NAMALWA (cell line): ENCODE data around the gene KIRREL3.

Experiments
- DNase-seq: peaks from one replicate; pipeline ENCODE4 v3.0.0-alpha.2; 2015; ENCODE audit warnings: low spot score

The KIRREL3 gene

DNA sequence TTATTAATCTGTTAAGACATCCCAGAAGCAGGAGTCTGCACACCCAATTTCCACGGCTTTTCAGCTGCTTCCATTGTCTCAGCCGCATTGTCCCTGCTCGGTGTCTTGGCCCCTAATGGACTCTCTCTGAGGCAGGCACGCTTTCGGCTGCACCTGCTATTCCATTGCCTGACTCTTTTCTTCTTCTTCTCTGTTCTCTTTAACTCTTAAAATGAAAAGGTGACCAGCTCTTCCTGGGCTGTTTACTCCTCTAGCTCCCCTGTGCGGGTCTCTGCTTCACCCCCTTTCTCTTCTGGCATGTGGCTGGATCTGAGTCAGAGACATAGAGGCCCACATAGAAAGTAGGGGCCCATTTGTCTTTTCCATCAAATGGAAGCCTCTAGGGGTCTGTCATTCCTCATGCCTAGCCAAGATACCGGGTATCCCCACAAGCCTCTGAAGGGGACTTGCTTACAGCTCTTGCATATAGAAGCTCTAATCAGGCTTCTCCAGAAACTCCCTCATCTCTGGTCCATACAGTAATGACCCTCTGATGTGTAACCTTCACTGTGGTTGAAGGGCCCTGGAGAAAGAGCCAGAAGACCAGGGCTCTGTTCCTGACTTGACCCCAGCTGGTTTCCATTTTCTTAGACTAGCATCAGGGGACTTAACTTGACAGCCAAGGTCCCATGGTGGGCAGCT is 401.2 kb downstream of the KIRREL3 start:
- DNase-seq: no peak

DNA sequence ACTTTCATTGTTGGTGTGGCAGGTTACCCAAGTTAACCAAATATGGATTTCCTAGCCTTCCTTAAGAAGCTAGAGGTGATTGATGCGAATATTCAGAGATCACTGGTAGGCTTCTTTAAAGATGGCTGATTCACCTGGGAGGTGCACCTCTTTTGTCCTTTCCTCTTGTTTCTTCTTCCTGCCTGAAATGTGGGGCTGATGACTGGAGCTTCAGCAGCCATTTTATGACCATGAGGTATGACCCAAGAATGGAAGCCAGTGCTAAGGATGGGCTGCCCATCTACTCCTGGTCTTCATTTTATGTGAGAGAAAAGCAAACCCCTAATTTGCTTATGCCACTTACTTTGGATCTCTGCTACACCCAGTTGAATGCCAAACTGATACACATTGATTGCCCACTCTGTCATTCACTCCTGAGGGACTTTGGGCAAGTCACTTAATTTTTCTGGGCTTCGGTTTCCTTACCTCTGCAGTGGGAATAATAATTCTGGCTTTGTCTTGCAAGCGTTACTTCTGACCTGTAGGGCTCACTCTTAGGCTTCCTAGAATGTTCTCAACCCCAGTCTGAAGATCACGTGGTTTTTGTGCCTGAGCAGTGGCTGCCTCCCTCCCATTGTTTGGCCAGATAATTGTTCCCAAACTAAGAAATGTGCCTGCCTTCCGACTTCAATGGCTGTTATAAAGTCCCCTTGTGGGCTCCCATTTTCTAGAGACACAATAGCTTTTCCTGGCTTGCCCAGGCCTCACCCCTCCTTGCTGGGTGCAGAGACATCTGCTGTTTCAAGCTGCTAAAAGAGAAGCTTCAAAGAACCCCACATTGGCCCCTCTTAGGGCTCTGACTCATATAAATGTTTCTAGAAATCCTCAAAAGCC is 402.0 kb downstream of the KIRREL3 start:
- no peak for DNase-seq

DNA sequence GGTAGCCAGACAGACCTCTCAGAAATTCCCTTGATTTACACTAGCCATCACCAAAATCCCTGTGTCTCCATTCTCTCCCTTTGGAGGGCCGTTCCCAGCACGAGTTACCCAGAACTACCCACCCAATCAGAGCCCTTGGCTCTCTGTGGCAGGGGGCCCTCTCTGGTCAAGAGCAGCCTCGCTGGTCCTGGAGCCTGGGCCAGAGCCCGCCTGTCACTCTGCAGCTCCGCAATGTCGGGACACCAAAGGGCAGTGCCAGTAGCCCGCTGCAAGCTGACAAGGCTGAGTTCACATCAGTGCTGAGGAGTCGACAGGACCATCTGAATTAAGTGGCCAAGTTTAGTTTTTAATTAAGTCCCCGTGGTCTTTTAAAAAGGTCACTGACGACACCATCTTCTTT is 403.5 kb downstream of the KIRREL3 start:
- DNase-seq: no peak

DNA sequence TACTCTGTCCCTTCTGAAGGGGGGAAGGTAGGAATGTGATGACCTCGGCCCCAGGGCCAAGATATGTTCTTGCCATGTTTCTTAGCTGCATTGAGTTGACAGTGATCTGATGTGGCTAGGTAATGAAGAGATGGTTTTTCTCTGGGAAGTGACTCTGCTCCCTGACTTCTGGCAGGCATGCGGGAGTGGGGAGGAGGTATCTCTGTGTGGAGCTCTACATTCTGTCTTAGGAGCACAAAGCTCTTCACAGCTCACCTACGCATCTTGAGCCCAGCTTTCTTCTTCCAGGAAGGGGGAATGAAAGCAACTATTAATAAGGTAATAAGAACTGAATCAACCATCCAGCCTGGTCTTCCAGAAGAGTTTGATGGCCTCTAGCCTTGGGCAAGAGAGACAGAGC is 404.1 kb downstream of the KIRREL3 start:
- no peak for DNase-seq

DNA sequence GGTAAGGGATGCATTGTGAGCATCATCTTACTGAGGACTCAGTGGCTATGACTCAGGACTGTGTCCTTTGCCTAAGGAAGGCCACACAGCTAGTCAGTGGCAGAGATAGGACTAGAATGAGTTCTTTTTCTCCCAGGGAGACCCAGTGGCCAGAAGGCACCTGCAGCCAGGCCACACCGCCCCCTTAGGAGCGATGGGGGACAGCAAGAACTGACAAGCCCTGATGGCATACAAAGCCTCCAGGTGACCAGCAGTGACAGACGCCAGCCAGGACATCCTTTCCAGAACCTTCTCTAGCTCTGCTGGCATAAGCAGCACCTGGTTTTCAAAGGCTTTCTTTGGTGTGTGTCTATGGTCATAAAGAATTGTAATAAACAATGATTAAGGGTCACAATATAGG is 405.0 kb downstream of the KIRREL3 start:
- DNase-seq: no peak

DNA sequence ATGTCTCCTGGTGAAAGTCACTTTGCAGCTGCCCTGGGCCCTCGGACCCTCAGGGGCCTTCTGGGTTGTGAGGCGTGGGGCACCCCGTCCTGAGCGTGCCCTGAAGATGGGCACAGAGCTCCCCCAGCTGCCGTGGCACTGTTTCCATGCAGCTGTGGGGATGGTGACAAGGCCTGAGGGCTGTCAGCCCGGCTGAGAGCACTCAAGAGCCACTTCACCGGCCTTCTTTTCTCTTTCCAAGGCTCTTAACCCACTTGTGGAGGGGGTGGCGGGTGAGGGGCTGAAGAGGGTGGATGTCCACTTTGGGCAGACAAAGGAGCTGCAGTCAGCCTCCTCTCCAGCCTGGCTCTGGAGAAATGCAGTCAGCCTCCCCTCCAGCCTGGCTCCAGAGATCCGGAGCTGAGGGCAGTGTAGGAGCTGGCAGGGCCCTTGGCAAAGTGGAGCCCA is 405.6 kb downstream of the KIRREL3 start:
- DNase-seq: no peak

DNA sequence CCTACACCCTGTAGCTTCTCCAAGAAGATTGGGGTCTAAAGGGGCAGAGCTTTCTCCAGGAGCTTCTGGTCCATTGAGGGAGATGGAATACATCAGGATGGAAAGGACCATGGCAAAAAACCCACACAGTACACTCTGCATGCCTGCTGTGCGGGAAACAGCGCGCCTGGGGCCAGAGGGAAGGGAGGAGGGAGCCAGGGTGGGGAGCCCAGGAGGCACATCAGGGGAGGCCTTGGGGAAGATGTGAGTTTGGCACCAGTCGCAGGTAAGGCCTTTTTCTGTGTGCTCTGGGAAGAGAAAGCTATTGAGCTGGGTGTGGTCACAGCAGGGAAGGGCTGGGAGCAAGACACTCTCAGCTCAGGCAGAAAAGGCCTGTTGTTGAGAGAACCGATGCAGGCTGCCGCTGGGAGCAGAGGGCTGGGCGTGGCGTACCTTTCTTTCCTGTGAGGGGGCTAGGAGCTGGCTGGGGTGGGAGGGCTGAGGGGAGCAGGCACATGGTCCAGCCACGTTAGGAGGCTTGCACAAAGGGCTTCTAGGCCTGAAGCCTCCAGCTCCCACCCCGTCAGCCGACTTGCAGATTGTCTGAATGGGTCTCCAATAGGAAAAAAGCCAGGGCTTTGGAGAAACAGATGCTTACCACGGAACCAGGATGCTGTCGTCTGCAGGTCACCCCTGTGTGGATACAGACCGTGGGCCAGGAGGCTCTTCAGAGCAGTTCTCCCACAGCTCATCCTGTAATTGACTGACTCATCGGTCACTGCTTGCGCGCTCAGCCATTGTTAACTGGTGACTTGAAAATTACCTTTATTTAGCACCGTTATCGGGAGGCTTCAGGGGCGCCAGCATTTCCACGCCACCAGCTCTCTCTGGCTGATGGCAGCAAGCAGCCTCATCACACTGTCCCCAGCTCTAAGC is 407.8 kb downstream of the KIRREL3 start:
- no peak for DNase-seq

DNA sequence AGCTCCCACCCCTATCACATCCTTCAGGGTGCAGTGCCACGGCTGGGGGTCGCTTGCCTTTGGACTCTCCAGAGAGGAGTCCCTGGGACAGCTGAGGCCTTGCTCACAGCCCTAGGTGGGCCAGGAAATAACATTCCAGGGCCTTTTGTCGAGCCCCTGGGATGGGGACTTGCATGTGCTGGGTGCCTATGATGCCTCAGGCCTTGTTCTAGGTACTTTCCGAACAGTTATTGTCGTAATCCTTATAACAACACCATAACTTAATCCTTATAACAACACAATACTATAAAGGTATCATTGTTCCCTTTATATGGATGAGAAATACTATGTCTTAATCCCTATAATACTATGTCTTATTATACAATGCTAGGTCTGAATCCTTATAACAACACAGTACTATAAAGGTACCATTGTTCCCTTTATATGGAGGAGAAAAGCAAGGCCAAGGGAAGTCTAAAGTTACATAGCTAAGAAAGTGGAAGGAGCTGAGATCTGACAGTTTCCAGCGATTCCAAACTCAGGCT is 408.5 kb downstream of the KIRREL3 start:
- DNase-seq: no peak

DNA sequence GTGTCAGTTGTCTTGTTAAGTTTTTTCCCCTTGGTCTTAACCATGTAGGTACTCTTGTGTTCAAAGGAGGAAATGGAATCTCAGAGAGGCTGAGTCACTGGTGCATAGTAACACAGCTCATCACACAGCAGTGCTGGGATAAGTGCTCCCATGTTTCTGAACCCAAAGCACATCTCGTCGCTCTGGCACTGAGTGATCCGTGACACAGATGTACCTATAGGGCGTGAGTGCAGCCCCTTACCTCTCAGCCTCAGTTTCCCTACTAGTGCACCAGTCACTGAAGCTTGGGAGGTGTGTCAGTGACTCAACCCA is 411.1 kb downstream of the KIRREL3 start:
- DNase-seq: no peak

DNA sequence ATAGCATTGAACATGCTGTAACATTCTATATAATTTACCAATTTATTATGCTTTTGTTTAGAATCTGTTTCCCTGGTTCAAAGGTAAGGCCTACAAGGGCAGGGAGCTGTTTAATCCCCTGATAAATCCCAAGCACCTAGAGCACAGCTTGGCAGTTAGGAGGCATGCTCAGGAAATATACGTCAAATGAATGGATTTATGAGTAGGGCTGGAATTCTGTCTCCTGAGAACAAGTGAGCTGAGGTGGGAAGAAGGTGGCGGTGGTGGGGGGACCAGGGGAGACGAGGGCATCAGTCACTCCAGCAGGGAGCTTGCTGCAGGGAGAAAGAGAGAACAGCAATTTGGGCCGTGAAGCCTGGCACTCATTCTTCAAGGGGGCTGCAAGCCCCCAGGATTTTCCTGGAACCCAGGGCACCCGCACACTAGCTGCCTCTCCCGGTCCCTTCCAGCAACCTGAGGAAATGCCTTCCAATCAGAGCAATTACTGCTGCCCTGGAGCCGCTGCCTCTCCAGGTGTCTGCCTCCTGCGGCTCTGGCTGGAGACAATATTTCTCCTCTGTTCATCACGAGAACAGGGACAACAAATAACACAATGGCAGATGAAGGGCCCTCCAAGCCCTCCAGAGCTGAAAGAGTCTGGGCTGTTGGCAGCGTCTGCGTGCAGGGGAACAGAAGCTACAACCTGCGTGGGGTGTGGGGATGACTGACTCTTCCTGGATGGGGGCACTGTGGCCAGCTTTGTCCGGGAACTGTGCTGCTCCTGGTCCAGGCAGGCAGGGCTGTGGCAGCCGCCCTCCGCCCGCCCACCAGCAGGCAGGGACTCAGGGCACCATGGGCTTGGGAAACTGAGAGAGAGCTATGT is 411.7 kb downstream of the KIRREL3 start:
- no peak for DNase-seq

DNA sequence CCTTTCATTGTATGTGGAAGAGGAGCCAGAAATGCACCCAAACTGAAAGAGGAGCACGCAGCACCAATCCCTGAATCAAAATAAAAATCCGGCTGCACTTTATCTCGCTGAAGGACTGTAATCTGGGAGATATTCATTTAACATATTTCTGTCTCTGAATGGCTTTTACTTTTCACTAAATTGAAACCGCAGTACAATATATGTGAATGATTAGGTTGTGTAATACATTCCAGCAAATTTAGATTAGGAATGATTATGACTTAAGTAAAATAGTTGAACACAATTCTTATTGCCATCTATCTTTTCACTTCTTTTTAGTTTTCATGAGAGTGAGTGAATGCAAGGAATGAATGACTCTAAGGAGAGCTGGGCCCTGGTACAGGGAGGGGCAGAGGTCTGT is 413.0 kb downstream of the KIRREL3 start:
- DNase-seq: no peak

DNA sequence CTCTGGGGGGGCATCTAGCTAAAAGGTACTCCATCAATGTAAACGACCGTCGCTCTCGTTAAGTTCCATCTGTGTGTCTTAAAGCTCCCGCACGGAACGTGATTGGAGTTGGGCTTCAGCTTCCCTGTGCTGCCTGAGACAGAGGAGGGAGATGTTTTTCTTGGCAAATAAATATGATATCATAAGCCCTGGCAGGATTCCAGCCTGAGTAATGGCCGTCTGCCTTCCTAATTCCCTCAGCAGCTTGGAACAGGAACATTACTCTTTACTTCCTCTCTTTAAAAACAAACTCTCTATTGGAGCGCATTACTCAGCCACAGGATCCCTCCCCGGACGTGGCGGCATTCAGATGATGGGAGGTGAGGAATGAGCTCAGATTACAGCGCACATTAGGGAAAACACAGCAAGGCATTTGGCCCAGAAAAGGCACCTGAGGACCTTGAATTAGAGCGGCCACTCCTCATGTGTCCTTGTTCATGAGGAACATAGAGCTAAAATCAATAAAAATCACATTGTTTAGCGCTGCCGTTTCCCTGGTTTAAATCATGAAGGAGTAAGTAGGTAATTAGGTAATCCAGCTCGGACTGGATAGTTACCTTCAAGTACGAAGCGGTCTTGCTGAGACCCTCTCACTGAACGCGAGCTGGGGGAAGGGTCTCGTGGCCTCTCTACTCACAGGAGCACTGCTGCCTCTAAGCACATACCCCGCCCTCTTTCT is 414.6 kb downstream of the KIRREL3 start:
- no peak for DNase-seq

DNA sequence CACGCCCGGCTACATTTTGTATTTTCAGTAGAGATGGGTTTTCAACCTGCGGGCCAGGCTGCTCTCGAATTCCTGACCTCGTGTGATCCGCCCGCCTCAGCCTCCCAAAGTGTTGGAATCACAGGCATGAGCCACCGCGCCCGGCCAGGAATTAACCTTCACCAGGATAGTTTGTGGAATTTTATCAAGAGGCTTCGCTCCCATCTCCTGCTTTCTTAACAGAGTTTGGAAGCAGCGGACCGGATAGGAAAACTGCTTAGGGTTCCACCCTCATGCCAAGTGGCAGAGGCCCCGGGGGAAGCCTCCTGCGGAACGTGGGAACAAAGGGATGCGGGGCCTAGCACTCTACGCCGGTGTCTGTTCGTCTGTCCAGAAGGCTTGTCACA is 415.2 kb downstream of the KIRREL3 start:
- no peak for DNase-seq

DNA sequence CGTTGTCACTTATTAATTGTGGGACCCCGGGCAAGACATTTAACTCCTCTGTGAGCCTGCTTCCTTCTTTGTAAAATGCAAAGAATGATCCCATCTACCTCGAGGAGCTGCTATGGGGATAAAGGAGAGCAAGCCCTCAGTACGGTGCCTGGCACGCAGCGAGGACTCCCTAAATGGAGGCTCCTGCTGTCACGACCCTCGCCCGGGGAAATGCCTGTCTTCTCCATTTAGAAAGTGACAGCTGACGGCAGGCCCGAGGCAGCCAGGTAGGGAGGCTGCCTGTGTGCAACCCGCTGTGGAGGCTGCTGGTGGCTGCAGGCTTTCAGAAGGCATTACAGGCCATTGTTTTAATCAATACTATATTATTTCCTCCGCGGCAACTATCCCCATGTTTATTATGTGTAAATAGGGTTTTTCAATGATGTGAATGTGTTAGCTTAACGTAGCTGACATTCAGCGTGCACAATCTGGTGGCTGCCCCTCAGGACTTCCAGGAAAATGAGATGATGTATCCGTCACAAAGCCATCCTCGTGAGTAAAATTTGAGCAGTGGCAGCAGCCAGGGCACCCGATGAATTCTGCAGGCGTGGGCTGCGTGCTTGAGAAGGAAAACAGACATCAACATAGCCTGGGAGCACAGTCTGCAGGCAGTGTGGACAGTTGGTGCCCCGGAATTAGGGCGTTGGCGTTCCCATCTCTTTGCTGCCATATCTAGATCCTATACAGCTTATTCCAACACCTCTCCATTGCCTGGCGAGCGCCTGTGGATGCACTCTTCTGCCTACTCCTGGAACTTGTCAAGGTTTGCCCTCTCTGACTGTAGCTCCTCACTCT is 416.8 kb downstream of the KIRREL3 start:
- no peak for DNase-seq

DNA sequence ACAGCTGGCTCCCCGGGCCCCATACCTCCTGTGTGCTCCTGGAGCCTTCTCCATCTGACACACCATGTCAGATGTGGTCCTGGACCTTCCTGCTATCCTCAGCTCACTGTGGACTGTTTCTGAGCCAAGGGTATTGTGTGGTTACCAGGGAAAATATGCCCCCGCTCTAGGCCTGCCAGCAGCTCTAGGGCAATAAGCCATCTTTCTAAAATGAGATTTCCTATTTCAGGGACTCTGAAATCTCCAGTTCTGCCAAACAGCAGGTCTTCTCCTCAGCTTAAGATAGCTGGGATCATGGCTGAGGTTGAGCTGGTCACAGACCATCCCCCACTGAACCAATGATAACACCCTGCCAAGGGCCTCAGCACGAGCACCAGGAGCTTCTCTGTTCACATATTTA is 417.5 kb downstream of the KIRREL3 start:
- no peak for DNase-seq

DNA sequence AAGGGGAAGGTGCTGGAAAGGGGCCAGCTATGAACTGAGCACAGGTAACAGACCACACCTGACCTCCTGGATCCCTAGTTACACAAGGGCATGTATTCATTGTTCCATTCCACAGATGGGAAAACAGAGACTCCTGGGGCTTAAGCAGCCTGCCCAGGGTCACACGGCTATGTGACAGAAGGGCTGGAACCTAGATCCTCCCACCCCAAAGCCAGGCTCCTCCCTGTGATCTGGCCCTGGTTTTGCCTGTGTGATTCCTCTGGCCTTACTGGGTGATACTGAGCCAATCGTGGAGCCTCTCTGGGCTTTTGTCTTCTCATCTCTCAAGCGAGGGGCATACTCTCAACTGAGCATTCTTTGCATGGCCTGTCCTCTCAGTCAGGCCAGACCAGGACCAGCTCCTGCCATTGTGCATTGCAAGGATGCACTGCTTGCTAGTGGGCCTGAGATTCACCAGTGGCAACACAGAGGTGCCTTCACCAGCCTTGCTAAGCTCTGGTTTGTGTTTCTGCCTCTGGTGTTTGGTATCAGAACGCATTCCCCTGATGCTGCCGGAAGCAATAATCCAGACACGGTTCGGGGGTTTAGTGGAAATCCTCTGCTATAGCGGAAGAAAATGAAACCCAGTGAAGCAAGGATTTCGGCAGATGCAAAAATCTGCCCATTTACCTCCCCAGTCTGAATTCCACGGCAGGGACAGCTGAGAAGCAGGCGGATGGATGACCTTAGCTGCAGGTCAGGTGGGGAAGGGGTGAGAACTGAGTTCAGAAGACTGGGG is 418.5 kb downstream of the KIRREL3 start:
- DNase-seq: no peak

DNA sequence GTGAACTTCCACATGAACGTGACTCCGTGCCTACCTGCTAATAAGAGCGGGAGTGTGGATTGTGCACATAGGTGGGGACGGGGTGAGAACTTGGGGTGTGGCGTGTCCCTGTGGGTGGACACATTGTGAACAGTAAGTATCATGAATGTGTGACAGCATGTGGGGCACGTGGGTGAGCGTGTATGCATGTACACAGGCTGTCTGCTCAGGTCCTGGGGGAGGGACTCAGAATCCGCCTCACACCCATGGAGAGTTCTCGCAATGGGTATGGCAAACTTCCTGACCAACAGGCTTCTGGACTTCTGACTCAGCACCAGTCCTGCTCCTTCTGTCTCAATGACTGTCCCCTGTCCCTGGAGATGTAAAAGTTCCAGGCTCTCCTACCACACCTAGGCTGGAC is 422.1 kb downstream of the KIRREL3 start:
- DNase-seq: no peak

DNA sequence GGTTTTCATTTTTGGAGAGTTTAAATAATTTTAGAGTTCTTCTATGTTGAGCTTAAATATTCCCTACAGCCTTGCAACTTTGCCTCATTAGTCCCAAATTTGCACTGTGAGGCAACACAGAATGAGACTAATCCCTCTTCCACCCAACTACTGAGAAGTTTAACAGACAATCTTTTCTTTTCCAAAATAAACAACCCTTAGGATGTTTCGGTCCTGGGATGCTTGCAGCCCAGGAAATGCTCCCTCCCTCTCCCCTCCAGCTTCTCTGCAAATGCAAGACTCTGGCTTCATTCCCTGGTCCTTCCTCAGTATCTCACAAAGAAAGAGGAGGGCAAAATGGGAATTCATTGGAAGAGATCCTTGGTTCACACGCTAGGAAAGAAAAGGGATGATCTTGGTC is 422.5 kb downstream of the KIRREL3 start:
- no peak for DNase-seq

DNA sequence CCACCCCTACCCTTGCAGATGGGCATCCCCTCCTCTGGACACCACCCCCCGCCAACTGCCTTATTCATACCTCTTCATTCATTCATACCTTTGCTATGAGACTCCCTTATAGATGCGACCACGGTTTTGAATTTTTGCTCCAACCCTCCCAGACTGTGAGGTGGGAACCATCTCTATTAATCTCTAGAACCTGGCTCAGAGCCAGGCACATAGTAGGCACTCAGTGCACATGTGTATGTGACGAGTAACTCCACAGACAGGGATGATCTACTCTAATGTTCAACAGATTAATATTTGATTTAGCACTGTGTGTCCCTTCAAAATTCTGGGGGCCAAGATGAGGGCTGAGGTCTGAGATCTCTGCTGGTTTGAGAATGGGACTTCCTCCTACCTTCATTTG is 424.7 kb downstream of the KIRREL3 start:
- no peak for DNase-seq
